ENCODE measurements around the gene OR6K6. TPM values are rescaled to one million over a fixed set of nuclear protein-coding genes. Genes with fewer than 3 reads are reported as not detected.

Gene OR6K6
- total RNA-seq (2022), result not detected in 2 replicates
- Bru-seq, nascent RNA, result not detected
- BruChase-seq, experiment 1, labeled RNA remaining after a 6-hour chase, result not detected
- not detected for BruChase-seq, experiment 2, labeled RNA remaining after a 2-hour chase
- long read RNA-seq, result 0 reads

DNA sequence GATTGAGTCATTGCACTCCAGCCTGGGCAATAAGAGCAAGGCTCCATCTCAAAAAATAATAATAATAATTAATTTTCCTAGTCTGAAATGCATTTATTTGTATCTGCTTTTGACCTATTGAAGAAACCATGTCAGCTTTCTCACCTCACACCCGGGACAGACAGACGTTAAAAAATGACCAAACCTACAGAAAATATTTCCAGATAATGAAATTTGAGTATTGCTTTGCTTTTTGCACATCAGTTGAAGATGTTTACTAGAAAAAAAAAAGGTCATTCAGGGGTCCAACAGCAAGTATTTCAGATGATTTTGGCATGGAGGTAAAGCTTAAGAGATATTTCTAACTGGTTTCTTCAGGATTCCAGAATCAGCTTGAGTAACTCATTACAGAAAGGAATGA is at the start of gene OR6K6:
Gene OR6K6 (plus strand): TSS at position 301 of the 400 bp plus-strand sequence. CDS start 168 bp downstream, outside the sequence.
- no TSS peak for BruUV-seq (replicated peaks)
- Mint-ChIP-seq H3K27ac (ENCODE audit: low read depth, unreplicated experiment) (no peak within 1 kb of the TSS), H3K4me1 (ENCODE audit: insufficient read depth, unreplicated experiment) (no peaks in the 10 kb centered on the region), H3K4me3 (ENCODE audit: unreplicated experiment) (no peak within 1 kb of the TSS), H3K27me3 (ENCODE audit: insufficient read depth, unreplicated experiment) (peaks cover 91% of the 10 kb centered on the region), H3K36me3 (ENCODE audit: insufficient read depth, unreplicated experiment) (no peaks in the 10 kb centered on the region), H3K9me3 (ENCODE audit: unreplicated experiment) (peaks cover 7% of the 10 kb centered on the region)
- ChIA-PET CTCF (no interaction called here), POLR2A (interaction anchor here (0.7 kb wide), 1 partner anchor 429 kb away, joined by 4 read pairs; no protein-coding TSS in a partner anchor)
- TF ChIP-seq, protein P1, sequence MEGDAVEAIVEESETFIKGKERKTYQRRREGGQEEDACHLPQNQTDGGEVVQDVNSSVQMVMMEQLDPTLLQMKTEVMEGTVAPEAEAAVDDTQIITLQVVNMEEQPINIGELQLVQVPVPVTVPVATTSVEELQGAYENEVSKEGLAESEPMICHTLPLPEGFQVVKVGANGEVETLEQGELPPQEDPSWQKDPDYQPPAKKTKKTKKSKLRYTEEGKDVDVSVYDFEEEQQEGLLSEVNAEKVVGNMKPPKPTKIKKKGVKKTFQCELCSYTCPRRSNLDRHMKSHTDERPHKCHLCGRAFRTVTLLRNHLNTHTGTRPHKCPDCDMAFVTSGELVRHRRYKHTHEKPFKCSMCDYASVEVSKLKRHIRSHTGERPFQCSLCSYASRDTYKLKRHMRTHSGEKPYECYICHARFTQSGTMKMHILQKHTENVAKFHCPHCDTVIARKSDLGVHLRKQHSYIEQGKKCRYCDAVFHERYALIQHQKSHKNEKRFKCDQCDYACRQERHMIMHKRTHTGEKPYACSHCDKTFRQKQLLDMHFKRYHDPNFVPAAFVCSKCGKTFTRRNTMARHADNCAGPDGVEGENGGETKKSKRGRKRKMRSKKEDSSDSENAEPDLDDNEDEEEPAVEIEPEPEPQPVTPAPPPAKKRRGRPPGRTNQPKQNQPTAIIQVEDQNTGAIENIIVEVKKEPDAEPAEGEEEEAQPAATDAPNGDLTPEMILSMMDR (IDR thresholded peaks at IDR 0.05; ENCODE audit: unreplicated experiment), result no peak
- intact Hi-C loops (cut with micrococcal nuclease), result no loop called here
- DNase-seq (ENCODE audit: unreplicated experiment), result no peak

GRCh38 chr1:158706096-158706495 is 48.4 kb upstream of the OR6K6 start:
- H3K27me3 Mint-ChIP-seq (ENCODE audit: insufficient read depth, unreplicated experiment), result peaks cover 28% of the 10 kb centered on the region
- no peak for DNase-seq (ENCODE audit: unreplicated experiment)
- TF ChIP-seq, protein P1 (IDR thresholded peaks at IDR 0.05; ENCODE audit: unreplicated experiment), result no peak
- H3K36me3 Mint-ChIP-seq (ENCODE audit: insufficient read depth, unreplicated experiment), result no peaks in the 10 kb centered on the region
- POLR2A ChIA-PET, result no interaction called here
- H3K27ac Mint-ChIP-seq (ENCODE audit: low read depth, unreplicated experiment), result no peak overlapping the region
- BruUV-seq (replicated peaks), result no TSS peak
- CTCF ChIA-PET, result interaction anchor here (0.6 to 1.1 kb wide), 2 partner anchors 21 to 1912 kb away, joined by 3 to 4 read pairs; no protein-coding TSS in a partner anchor
- H3K9me3 Mint-ChIP-seq (ENCODE audit: unreplicated experiment), result no peaks in the 10 kb centered on the region
- no peak overlapping the region for H3K4me3 Mint-ChIP-seq (ENCODE audit: unreplicated experiment)
- intact Hi-C loops (cut with micrococcal nuclease), result no loop called here
- H3K4me1 Mint-ChIP-seq (ENCODE audit: insufficient read depth, unreplicated experiment), result no peaks in the 10 kb centered on the region

DNA sequence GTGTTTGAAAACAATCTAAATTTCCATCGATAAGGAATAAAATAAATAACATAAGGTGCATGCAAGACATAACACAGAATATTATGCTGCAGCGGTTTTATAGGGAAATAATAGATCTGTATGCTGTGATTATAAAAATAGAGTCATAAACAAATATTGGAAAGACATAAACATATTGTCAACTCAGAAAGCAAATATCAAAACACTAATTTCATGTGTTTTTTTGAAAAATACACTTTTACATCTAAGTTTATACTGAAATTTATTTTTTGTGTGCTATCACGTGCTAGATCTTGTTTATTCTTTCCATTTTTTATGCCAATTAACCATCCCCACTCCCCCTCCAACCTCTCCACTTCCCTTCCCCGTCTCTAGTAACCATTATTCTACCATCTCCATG is 43.4 kb upstream of the OR6K6 start:
- CTCF ChIA-PET, result interaction anchor here (1.0 kb wide), 1 partner anchor 720 kb away, joined by 3 read pairs; no protein-coding TSS in a partner anchor
- no peak overlapping the region for H3K27ac Mint-ChIP-seq (ENCODE audit: low read depth, unreplicated experiment)
- intact Hi-C loops (cut with micrococcal nuclease), result no loop called here

GRCh38 chr1:158714754-158715153 is 39.8 kb upstream of the OR6K6 start:
- H3K36me3 Mint-ChIP-seq (ENCODE audit: insufficient read depth, unreplicated experiment), result no peaks in the 10 kb centered on the region
- POLR2A ChIA-PET, result no interaction called here
- no TSS peak for BruUV-seq (replicated peaks)
- TF ChIP-seq, protein P1 (IDR thresholded peaks at IDR 0.05; ENCODE audit: unreplicated experiment), result no peak
- peaks cover 97% of the 10 kb centered on the region for H3K27me3 Mint-ChIP-seq (ENCODE audit: insufficient read depth, unreplicated experiment)
- H3K27ac Mint-ChIP-seq (ENCODE audit: low read depth, unreplicated experiment), result no peak overlapping the region
- CTCF ChIA-PET, result interaction anchor here (0.6 kb wide), 1 partner anchor 248 kb away, joined by 3 read pairs; no protein-coding TSS in a partner anchor
- no peak overlapping the region for H3K4me3 Mint-ChIP-seq (ENCODE audit: unreplicated experiment)
- intact Hi-C loops (cut with micrococcal nuclease), result no loop called here
- peaks cover 6% of the 10 kb centered on the region for H3K4me1 Mint-ChIP-seq (ENCODE audit: insufficient read depth, unreplicated experiment)
- H3K9me3 Mint-ChIP-seq (ENCODE audit: unreplicated experiment), result no peaks in the 10 kb centered on the region
- no peak for DNase-seq (ENCODE audit: unreplicated experiment)

More for the DNA sequence above, 43.4 kb upstream of the OR6K6 start:
- POLR2A ChIA-PET, result no interaction called here
- DNase-seq (ENCODE audit: unreplicated experiment), result no peak
- Mint-ChIP-seq H3K9me3 (ENCODE audit: unreplicated experiment) (no peaks in the 10 kb centered on the region), H3K4me1 (ENCODE audit: insufficient read depth, unreplicated experiment) (no peaks in the 10 kb centered on the region), H3K4me3 (ENCODE audit: unreplicated experiment) (no peak overlapping the region), H3K36me3 (ENCODE audit: insufficient read depth, unreplicated experiment) (no peaks in the 10 kb centered on the region), H3K27me3 (ENCODE audit: insufficient read depth, unreplicated experiment) (peaks cover 65% of the 10 kb centered on the region)
- BruUV-seq (replicated peaks), result no TSS peak
- TF ChIP-seq, protein P1 (IDR thresholded peaks at IDR 0.05; ENCODE audit: unreplicated experiment), result no peak

Data from MCF 10A (cell line).